SHP77 (cell line): ENCODE measurements around the gene POLR1F.
"Not testable (repeated sequence)": the region's sequence is repeated elsewhere in the genome, so short reads cannot be mapped to it uniquely, and the experiment has no call there.

Source experiments
- DNase-seq, 2 experiments: peaks; one replicate each; lab custom pipeline; 2025; lab: John Stamatoyannopoulos, UW

The POLR1F gene

GRCh38 chr7:19708397-19709248, at the start of gene POLR1F:
TSS of gene POLR1F (minus strand) at chr7:19709037. CDS start at chr7:19709016, 21 bp downstream.
- peak; percentile 95 to 98 for DNase-seq

- peak; percentile 32 to 47 for DNase-seq
Observed at GRCh38 chr7:19754521-19755116, 45.8 kb upstream of the POLR1F start.

- DNase-seq = no peak
Observed at GRCh38 chr7:19752020-19752419, 43.2 kb upstream of the POLR1F start.

- no peak for DNase-seq
Observed at GRCh38 chr7:19749658-19750057, 40.8 kb upstream of the POLR1F start.

GRCh38 chr7:19747740-19748339, 39.0 kb upstream of the POLR1F start:
- DNase-seq = peak; percentile 39 to 64

- no peak for DNase-seq
Observed at GRCh38 chr7:19744075-19744474, 35.2 kb upstream of the POLR1F start.

GRCh38 chr7:19728716-19729115, 19.9 kb upstream of the POLR1F start:
- no peak for DNase-seq

GRCh38 chr7:19725770-19726169, 16.9 kb upstream of the POLR1F start:
- DNase-seq = no peak

GRCh38 chr7:19715499-19715898, 6.7 kb upstream of the POLR1F start:
- DNase-seq = no peak

GRCh38 chr7:19713676-19714075, 4.8 kb upstream of the POLR1F start:
- DNase-seq = peak; percentile 31 to 53

- DNase-seq = no peak
Observed at GRCh38 chr7:19709249-19709578, 377 bp upstream of the POLR1F start.

- no peak for DNase-seq
Observed at GRCh38 chr7:19707240-19707639, 1.6 kb downstream of the POLR1F start.

- DNase-seq = no peak
Observed at GRCh38 chr7:19705663-19706062, 3.2 kb downstream of the POLR1F start.

- peak; percentile 53 to 58 for DNase-seq
Observed at GRCh38 chr7:19701471-19701870, 7.4 kb downstream of the POLR1F start.

GRCh38 chr7:19700936-19701335, 7.9 kb downstream of the POLR1F start:
- no peak for DNase-seq

GRCh38 chr7:19698331-19698730, 10.5 kb downstream of the POLR1F start:
- no peak for DNase-seq

GRCh38 chr7:19696926-19697325, 11.9 kb downstream of the POLR1F start:
- DNase-seq = no peak

GRCh38 chr7:19692111-19692828, 16.6 kb downstream of the POLR1F start:
- no peak for DNase-seq

- DNase-seq = no peak
Observed at GRCh38 chr7:19690736-19691135, 18.1 kb downstream of the POLR1F start.

- DNase-seq = not testable (repeated sequence)
Observed at GRCh38 chr7:19689130-19689529, 19.7 kb downstream of the POLR1F start.

GRCh38 chr7:19681596-19681995, 27.2 kb downstream of the POLR1F start:
- no peak for DNase-seq

- no peak for DNase-seq
Observed at GRCh38 chr7:19677180-19677579, 31.7 kb downstream of the POLR1F start.

- no peak for DNase-seq
Observed at GRCh38 chr7:19675816-19676215, 33.0 kb downstream of the POLR1F start.
